22Rv1 (cell line): ENCODE results near the gene KRT4.

Source experiments
- ZFX ChIP-seq: fragments of 450-650 bp; IDR thresholded peaks from 2 replicates; pipeline ENCODE4 v1.6.1; 2017; ENCODE audit warnings: antibody characterized with exemption, borderline replicate concordance
- TF ChIP-seq, protein P1 (sequence below): fragments of 450-650 bp; IDR thresholded peaks from 2 replicates; pipeline ENCODE4 v1.5.1; 2017; ENCODE audit warnings: mild to moderate bottlenecking

DNA sequence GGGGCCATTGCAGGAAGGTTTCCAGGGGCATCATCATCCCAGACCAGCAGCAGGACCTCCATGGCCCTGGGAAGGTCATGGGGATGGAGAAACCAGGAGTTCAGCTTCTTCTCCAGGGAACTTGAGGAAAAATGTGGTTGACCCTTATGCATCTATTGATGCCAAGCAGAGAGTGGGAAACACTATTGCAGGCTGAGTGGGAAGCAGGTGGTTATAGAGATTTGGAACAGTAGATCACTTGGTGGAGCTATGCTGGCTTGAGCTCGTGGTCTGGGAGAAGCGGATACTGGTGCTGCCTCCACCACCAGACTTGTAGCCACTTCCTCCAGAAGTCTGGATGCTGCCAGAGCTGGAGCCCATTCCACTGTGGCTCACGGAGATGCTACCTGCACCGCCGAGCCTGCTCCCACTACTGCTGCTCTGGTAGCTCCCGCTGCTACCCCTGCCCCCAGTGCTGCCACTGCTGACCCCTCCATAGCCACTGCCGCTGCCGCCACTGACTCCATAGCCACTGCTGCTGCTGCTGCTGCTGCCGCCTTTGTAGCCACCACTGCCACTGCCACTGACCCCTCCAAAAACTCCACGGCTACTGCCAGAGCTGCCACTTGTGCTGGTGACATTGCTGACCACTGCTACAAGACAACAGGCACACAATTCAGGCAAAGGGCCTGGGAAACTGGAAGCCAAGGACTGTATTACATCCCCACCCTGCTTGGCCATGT, 45.3 kb downstream of the KRT4 start:
- TF ChIP-seq, protein P1, sequence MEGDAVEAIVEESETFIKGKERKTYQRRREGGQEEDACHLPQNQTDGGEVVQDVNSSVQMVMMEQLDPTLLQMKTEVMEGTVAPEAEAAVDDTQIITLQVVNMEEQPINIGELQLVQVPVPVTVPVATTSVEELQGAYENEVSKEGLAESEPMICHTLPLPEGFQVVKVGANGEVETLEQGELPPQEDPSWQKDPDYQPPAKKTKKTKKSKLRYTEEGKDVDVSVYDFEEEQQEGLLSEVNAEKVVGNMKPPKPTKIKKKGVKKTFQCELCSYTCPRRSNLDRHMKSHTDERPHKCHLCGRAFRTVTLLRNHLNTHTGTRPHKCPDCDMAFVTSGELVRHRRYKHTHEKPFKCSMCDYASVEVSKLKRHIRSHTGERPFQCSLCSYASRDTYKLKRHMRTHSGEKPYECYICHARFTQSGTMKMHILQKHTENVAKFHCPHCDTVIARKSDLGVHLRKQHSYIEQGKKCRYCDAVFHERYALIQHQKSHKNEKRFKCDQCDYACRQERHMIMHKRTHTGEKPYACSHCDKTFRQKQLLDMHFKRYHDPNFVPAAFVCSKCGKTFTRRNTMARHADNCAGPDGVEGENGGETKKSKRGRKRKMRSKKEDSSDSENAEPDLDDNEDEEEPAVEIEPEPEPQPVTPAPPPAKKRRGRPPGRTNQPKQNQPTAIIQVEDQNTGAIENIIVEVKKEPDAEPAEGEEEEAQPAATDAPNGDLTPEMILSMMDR, result no peak
- no peak for TF ChIP-seq ZFX
